ENCODE results near the gene ROBO2. TPM values are rescaled to one million over a fixed set of nuclear protein-coding genes. Genes with fewer than 3 reads are reported as not detected.

The ROBO2 gene
- 330 TPM for total RNA-seq (ENCODE audit: unreplicated experiment)
- long read RNA-seq, full-length matches to known transcripts = 1 of 14 reads
- long read RNA-seq, partial matches to known transcripts = 3 of 14 reads
- long read RNA-seq, other reads (novel, unspliced or antisense) = 10 of 14 reads

DNA sequence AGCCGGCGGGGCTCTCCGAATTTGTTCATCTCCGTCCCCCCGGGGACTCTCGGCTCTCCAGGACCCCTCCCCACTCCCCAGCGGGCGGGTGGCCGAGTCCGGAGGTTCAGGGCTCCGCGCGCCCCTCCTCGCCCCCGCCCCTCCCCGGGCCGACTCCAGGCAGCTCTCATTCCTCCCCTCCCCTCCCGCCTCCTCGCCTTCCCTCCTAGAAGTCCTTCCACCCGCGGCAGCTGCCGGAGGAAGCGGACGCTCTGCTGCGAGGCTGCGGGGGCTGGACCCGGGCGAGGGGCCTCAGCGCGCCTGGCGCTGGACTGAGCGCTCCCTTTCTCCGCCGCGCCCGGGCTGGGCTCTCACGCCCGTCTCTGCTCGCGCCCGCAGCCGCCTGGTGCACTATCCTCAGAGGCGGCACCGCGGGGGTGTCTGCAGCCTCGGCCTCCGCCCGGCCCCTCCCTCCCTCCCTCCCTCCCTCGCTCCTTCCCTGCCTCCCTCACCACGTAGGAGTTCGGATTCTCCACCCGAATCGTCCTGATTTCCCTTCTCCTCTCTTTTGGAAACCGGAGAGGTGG, at the start of gene ROBO2:
ROBO2 (plus strand) TSS at position 494 of the 566 bp plus-strand sequence. CDS start 687 bp downstream, outside the sequence.
- H3K27me3 Mint-ChIP-seq (ENCODE audit: unreplicated experiment) = peaks cover 9% of the 10 kb centered on the region
- TF ChIP-seq, protein P1, sequence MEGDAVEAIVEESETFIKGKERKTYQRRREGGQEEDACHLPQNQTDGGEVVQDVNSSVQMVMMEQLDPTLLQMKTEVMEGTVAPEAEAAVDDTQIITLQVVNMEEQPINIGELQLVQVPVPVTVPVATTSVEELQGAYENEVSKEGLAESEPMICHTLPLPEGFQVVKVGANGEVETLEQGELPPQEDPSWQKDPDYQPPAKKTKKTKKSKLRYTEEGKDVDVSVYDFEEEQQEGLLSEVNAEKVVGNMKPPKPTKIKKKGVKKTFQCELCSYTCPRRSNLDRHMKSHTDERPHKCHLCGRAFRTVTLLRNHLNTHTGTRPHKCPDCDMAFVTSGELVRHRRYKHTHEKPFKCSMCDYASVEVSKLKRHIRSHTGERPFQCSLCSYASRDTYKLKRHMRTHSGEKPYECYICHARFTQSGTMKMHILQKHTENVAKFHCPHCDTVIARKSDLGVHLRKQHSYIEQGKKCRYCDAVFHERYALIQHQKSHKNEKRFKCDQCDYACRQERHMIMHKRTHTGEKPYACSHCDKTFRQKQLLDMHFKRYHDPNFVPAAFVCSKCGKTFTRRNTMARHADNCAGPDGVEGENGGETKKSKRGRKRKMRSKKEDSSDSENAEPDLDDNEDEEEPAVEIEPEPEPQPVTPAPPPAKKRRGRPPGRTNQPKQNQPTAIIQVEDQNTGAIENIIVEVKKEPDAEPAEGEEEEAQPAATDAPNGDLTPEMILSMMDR (IDR thresholded peaks at IDR 0.05; ENCODE audit: partially characterized antibody, unreplicated experiment) = no peak
- DNase-seq = peak; percentile 90
- peaks cover 4% of the 10 kb centered on the region for H3K4me1 Mint-ChIP-seq (ENCODE audit: low read depth, unreplicated experiment)
- peaks cover 11% of the 10 kb centered on the region for H3K9me3 Mint-ChIP-seq (ENCODE audit: unreplicated experiment)
- no peaks in the 10 kb centered on the region for H3K36me3 Mint-ChIP-seq (ENCODE audit: unreplicated experiment)
- H3K4me3 Mint-ChIP-seq (ENCODE audit: unreplicated experiment) = peak within 1 kb of the TSS; percentile 99
- peak within 1 kb of the TSS; percentile 97 for H3K27ac Mint-ChIP-seq (ENCODE audit: unreplicated experiment)

DNA sequence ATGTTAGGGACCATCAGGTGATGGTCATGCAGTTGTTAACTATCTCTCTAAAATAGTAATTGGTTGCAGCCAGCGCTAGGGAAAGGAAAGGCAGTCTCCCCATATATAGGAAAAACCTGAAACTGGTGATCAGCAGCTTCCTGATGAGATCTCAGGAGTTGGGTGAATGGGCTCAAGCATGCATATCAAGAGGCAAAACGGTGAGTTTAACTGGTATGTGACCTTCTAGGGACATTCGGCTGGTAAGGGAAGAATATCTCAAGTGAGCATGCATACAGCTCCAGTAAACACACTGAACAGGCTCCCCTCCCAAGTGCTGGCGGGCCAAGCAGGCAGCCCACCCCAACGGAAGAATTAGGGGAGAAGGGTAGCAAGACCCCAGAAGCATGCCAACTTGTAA, 49.3 kb upstream of the ROBO2 start:
- Mint-ChIP-seq H3K9me3 (ENCODE audit: unreplicated experiment) (no peaks in the 10 kb centered on the region), H3K4me1 (ENCODE audit: low read depth, unreplicated experiment) (peaks cover 1% of the 10 kb centered on the region), H3K27me3 (ENCODE audit: unreplicated experiment) (no peaks in the 10 kb centered on the region), H3K27ac (ENCODE audit: unreplicated experiment) (no peak overlapping the region), H3K36me3 (ENCODE audit: unreplicated experiment) (no peaks in the 10 kb centered on the region), H3K4me3 (ENCODE audit: unreplicated experiment) (no peak overlapping the region)
- DNase-seq = no peak
- TF ChIP-seq, protein P1 (IDR thresholded peaks at IDR 0.05; ENCODE audit: partially characterized antibody, unreplicated experiment) = no peak

DNA sequence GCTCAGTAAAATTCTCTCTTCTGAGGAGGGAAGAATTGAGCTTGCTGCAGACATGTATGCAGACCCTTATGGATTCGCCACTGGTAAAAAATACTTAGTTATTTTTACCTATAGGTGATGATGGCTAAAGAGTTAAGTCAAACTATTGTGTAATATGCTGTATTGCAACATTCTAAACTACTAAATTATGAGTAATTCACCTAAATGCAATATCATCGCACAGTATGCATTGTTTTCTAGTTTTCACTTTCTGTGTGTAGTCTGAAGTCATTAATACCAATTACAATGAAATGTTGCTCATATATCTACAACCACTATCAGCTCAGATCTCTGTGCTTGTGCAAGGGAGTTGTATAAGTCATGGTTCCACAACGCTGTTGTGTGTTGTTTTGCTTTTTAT, 48.7 kb upstream of the ROBO2 start:
- TF ChIP-seq, protein P1 (IDR thresholded peaks at IDR 0.05; ENCODE audit: partially characterized antibody, unreplicated experiment) = no peak
- no peaks in the 10 kb centered on the region for H3K36me3 Mint-ChIP-seq (ENCODE audit: unreplicated experiment)
- H3K27me3 Mint-ChIP-seq (ENCODE audit: unreplicated experiment) = no peaks in the 10 kb centered on the region
- DNase-seq = no peak
- no peaks in the 10 kb centered on the region for H3K9me3 Mint-ChIP-seq (ENCODE audit: unreplicated experiment)
- H3K4me1 Mint-ChIP-seq (ENCODE audit: low read depth, unreplicated experiment) = peaks cover 1% of the 10 kb centered on the region
- H3K27ac Mint-ChIP-seq (ENCODE audit: unreplicated experiment) = no peak overlapping the region
- H3K4me3 Mint-ChIP-seq (ENCODE audit: unreplicated experiment) = no peak overlapping the region

DNA sequence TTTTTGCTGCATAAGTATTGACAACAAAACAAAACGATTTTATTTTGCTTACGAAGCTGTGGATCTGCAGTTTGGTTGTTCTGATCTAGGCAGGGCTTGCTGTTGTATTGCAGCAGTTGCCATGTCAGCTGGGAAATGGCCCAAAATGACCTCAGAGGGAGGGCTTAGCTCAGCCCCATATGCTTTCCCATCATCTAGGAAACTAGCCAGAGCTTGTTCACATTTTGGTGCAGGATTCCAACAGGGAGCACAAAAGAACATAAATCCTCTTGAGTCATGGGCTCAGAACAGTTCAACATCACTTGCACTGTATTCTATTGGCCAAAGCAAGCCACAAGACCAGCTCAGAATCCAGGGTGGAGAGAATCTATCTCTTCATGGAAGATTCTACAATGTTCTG, 42.2 kb upstream of the ROBO2 start:
- Mint-ChIP-seq H3K27me3 (ENCODE audit: unreplicated experiment) (peaks cover 2% of the 10 kb centered on the region), H3K9me3 (ENCODE audit: unreplicated experiment) (no peaks in the 10 kb centered on the region), H3K36me3 (ENCODE audit: unreplicated experiment) (no peaks in the 10 kb centered on the region), H3K4me1 (ENCODE audit: low read depth, unreplicated experiment) (peaks cover 8% of the 10 kb centered on the region), H3K27ac (ENCODE audit: unreplicated experiment) (peak overlapping the region; percentile 12), H3K4me3 (ENCODE audit: unreplicated experiment) (no peak overlapping the region)
- TF ChIP-seq, protein P1 (IDR thresholded peaks at IDR 0.05; ENCODE audit: partially characterized antibody, unreplicated experiment) = no peak
- DNase-seq = no peak

GRCh38 chr3:76998555-76998954, 41.3 kb upstream of the ROBO2 start:
- Mint-ChIP-seq H3K27me3 (ENCODE audit: unreplicated experiment) (peaks cover 2% of the 10 kb centered on the region), H3K27ac (ENCODE audit: unreplicated experiment) (no peak overlapping the region), H3K4me1 (ENCODE audit: low read depth, unreplicated experiment) (peaks cover 8% of the 10 kb centered on the region), H3K36me3 (ENCODE audit: unreplicated experiment) (no peaks in the 10 kb centered on the region), H3K4me3 (ENCODE audit: unreplicated experiment) (no peak overlapping the region), H3K9me3 (ENCODE audit: unreplicated experiment) (no peaks in the 10 kb centered on the region)
- no peak for DNase-seq
- TF ChIP-seq, protein P1 (IDR thresholded peaks at IDR 0.05; ENCODE audit: partially characterized antibody, unreplicated experiment) = no peak
